Psoas muscle (tissue), 8 donors: ENCODE results near the gene GALR3. TPM values are rescaled to one million over a fixed set of nuclear protein-coding genes. Genes with fewer than 3 reads are reported as not detected.
"Not testable (repeated sequence)": the region's sequence is repeated elsewhere in the genome, so short reads cannot be mapped to it uniquely, and the experiment has no call there.

Source experiments
- ATAC-seq, 4 donors: fragments of 200-7000 bp; cut with Tn5 transposase; one replicate each; pipeline ENCODE4 v1.9.1; 2020; ENCODE audit warnings: moderate library complexity in 3 of 4, mild to moderate bottlenecking in 2 of 4
- DNase-seq, 2 donors: peaks; one replicate each; pipeline ENCODE4 v3.0.0-alpha.2; 2020
- H3K27ac ChIP-seq: fragments of 200-600 bp; one replicate; pipeline ENCODE4 v1.8.0; 2022
- H3K27me3 ChIP-seq, 3 donors: fragments of 200-600 bp in 1 of 3; one replicate each; pipeline versions ENCODE4 v1.6.1 to v1.8.0; 2013 to 2022; ENCODE audit warnings: low read length in 2 of 3, mild to moderate bottlenecking in 2 of 3, moderate library complexity in 1 of 3; ENCODE audit not compliant: insufficient read depth in 3 of 3
- H3K36me3 ChIP-seq, 2 donors: fragments of 200-600 bp in 1 of 2; one replicate each; pipeline versions ENCODE4 v1.6.1 to v1.8.0; 2013 to 2022; ENCODE audit warnings: low read depth in 1 of 2, mild to moderate bottlenecking in 1 of 2, moderate library complexity in 1 of 2; ENCODE audit not compliant: insufficient read depth in 1 of 2
- H3K4me1 ChIP-seq: fragments of 200-600 bp; one replicate; pipeline ENCODE4 v1.8.0; 2022
- H3K4me3 ChIP-seq: fragments of 200-600 bp; one replicate; pipeline ENCODE4 v1.8.0; 2022; ENCODE audit warnings: mild to moderate bottlenecking
- H3K9me3 ChIP-seq: fragments of 200-600 bp; one replicate; pipeline ENCODE4 v1.8.0; 2022
- WGBS, 3 donors: extraction: QIAGEN DNeasy Blood & Tissue Kit; methylation state at CpG; one replicate each; pipeline versions ENCODE4 v1.1.6 to v1.1.7; 2013; 5-methylcytosine and 5-hydroxymethylcytosine counted together
- intact Hi-C, 2 donors: fragments of 100-400 bp; cut with DNase I; formaldehyde crosslinking; loops; one replicate each; pipeline versions ENCODE4 v1.11.0 to v1.14.2; 2022
- polyA plus RNA-seq, 3 donors: library from polyadenylated mRNA; stranded (reverse); fragments of 200-250 nt; gene quantifications; one replicate each; pipeline ENCODE4 v1.2.3, GENCODE V29; 2013
- total RNA-seq, 4 donors: library from RNA; stranded (reverse); fragmentation: NEBNext Ultra II Directional in 2 of 4; extraction: Animal tissue kit (Norgen Biotek cat#: 25700) in 2 of 4; gene quantifications; one replicate each; pipeline versions ENCODE4 v1.2.1 to v1.2.4, GENCODE V29; 2021 to 2023
- TF ChIP-seq, protein P1 (sequence below): fragments of 200-600 bp; IDR thresholded peaks from one replicate; pipeline ENCODE4 v1.8.0; 2022; ENCODE audit warnings: antibody characterized with exemption
- donor health status: healthy with polysubstance abuse.
- donor health status: DM: no; HTN: no; CAD: no; lungs with moderate emphysema.
- donor health status: Bipolar disorder and iron deficiency.
- donor health status: healthy.
- donor health status: DM: yes; HTN: yes; CAD: no.
- donor health status: DM: no; HTN: no; CAD: no.
- donor health status: DM: no; HTN: no; CAD: no.
- donor health status: DM: yes; HTN: yes; CAD: no.

GALR3 gene
- total and polyA plus RNA-seq, 7 donors = 0.04 to 0.32 TPM; not detected in 5

DNA sequence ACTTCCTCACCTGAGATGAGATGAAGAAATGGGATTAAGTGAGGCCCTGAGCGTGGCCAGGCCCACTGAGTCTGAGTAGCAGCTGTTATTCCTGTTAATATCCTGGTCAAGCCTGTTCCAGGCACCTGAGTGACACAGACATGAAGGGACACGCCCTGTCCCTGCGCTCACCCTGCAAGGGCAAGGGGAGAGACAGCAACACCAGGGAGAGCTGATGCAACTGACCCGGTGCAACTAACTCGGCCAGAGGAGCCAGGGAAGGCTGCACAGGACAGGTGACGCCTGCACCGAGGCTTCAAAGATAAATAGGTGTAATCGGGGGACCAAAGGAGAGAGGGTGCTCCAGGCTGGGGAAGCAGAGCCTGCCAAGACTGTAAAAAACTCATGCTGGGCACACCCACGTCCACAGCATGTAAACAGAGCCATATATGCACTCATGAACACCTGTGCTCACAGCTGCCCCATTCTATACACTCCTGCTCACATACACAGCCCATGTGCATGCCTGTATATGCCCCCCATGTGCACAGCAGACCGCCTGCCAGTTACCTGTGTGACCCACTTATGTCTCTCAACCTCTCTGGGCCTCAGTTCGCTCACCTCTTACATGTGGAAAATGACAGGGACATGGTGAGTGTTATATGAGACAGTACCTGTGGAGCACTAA lies 38.2 kb upstream of the GALR3 start:
- ATAC-seq (peak in 1 of 4 donors; percentile 45), DNase-seq (no peak)
- WGBS, 3 donors = 64 to 68% (median 66%) methylated on average over 11 of the region's 11 CpGs
- H3K4me3 ChIP-seq = no peak overlapping the region
- H3K9me3 ChIP-seq = no peaks in the 10 kb centered on the region
- no peak overlapping the region for H3K27ac ChIP-seq
- TF ChIP-seq, protein P1, sequence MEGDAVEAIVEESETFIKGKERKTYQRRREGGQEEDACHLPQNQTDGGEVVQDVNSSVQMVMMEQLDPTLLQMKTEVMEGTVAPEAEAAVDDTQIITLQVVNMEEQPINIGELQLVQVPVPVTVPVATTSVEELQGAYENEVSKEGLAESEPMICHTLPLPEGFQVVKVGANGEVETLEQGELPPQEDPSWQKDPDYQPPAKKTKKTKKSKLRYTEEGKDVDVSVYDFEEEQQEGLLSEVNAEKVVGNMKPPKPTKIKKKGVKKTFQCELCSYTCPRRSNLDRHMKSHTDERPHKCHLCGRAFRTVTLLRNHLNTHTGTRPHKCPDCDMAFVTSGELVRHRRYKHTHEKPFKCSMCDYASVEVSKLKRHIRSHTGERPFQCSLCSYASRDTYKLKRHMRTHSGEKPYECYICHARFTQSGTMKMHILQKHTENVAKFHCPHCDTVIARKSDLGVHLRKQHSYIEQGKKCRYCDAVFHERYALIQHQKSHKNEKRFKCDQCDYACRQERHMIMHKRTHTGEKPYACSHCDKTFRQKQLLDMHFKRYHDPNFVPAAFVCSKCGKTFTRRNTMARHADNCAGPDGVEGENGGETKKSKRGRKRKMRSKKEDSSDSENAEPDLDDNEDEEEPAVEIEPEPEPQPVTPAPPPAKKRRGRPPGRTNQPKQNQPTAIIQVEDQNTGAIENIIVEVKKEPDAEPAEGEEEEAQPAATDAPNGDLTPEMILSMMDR = no peak
- H3K36me3 ChIP-seq = no peaks in the 10 kb centered on the region
- no peaks in the 10 kb centered on the region for H3K4me1 ChIP-seq
- H3K27me3 ChIP-seq = peaks cover 0 to 17% (median 4%) of the 10 kb centered on the region in 3 donors
- intact Hi-C loops = no loop called here

DNA sequence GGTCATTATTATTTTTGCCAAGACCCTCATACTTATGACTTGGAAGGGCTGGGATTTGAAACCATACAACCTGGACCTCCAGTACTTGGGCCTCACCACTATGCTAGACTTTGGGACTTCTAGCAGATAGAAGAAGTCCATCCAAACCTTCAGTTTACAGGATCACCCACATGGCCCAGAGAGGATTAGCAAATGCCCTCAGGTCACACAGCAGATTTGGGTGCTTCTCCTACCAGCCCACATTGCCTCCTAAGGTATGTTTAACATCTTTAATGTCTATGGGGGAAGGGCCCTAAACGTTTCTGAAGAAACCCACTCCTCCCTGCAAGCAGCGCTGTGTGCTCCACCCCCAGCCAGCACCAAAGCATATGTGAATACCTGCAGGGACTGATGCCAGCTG lies 32.9 kb upstream of the GALR3 start:
- 53 to 63% (median 57%) methylated on average over 2 of the region's 2 CpGs for WGBS, 3 donors
- intact Hi-C loops = loop anchor here in 1 of 2 donors (5.0 kb wide), 1 partner anchor 148 kb away; no protein-coding TSS in a partner anchor

DNA sequence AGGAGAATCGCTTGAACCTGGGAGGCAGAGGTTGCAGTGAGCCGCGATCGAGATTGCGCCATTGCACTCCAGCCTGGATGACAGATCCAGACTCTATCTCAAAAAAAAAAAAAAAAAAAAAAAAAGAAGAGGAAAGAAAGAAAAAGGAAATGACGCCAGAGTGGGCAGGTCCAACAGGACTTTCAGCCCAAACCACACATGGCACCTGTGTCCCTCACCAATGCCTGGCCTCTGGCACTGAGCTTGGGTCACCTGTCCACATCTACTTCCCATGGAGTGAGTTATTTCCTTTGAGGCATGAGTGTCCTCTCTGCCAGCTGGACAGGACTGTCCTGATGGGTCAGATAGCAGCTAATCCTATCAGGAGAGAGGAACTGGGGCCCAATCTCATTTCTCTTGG lies 30.7 kb upstream of the GALR3 start:
- TF ChIP-seq, protein P1 = no peak
- H3K36me3 ChIP-seq = no peaks in the 10 kb centered on the region
- no peaks in the 10 kb centered on the region for H3K4me1 ChIP-seq
- no peak for DNase-seq
- 92 to 98% (median 93%) methylated on average over 6 of the region's 6 CpGs for WGBS, 3 donors
- H3K27ac ChIP-seq = no peak overlapping the region
- H3K4me3 ChIP-seq = no peak overlapping the region
- intact Hi-C loops = loop anchor here in 1 of 2 donors (5.0 kb wide), 1 partner anchor 150 kb away; no protein-coding TSS in a partner anchor
- no peaks in the 10 kb centered on the region for H3K27me3 ChIP-seq
- H3K9me3 ChIP-seq = no peaks in the 10 kb centered on the region
- peak in 1 of 4 donors; percentile 22 for ATAC-seq

More for the DNA sequence above, 32.9 kb upstream of the GALR3 start:
- Histone ChIP-seq H3K9me3 (no peaks in the 10 kb centered on the region), H3K27me3 (peaks cover 0 to 2% (median 0%) of the 10 kb centered on the region in 3 donors), H3K27ac (no peak overlapping the region), H3K4me1 (no peaks in the 10 kb centered on the region), H3K4me3 (no peak overlapping the region), H3K36me3 (no peaks in the 10 kb centered on the region)
- ATAC-seq = no peak
- TF ChIP-seq, protein P1 = no peak
- no peak for DNase-seq

DNA sequence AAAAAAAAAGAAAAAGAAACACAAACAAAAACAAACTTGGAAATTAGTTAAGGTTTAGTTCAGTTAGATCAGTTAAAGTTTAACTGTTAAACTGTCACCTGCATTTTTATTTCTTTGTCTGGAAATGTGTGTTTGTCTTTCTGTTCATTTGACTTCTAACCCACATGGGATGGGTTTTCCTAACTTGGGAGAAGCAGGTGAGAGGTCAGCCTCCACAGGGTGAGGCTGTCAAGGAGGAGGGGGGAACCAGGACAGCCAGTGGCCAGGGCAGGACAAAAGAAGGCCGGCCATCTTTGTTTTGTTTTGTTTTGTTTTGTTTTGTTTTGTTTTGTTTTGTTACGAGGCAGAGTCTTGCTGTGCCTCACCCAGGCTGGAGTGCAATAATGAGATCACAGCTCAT lies 28.8 kb upstream of the GALR3 start:
- 66 to 73% (median 72%) methylated on average over 2 of the region's 2 CpGs for WGBS, 3 donors
- intact Hi-C loops = loop anchor here in 1 of 2 donors (5.0 kb wide), 1 partner anchor 152 kb away; no protein-coding TSS in a partner anchor
- Histone ChIP-seq H3K27me3 (no peaks in the 10 kb centered on the region), H3K4me3 (no peak overlapping the region), H3K4me1 (no peaks in the 10 kb centered on the region), H3K9me3 (no peaks in the 10 kb centered on the region), H3K27ac (no peak overlapping the region), H3K36me3 (no peaks in the 10 kb centered on the region)
- ATAC-seq = no peak
- no peak for DNase-seq
- TF ChIP-seq, protein P1 = no peak

DNA sequence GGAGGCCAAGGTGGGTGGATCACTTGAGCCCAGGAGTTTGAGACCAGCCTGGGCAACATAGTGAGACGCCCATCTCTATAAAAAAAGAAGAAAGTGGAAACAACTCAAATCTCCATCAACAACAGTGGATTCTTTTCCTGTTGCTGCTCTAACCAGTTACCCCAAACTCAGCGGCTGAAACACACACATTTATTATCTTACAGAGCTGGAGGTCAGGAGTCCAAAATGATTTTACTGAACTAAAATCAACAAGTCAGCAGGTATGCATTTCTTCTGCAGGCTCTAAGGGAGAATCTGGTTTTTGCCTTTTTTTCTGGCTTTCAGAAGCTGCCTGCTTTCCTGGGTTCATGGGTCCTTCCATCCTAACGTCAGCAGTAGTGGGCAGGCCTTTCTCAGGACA lies 27.1 kb upstream of the GALR3 start:
- TF ChIP-seq, protein P1 = no peak
- no peaks in the 10 kb centered on the region for H3K9me3 ChIP-seq
- DNase-seq (no peak), ATAC-seq (no peak)
- no peaks in the 10 kb centered on the region for H3K27me3 ChIP-seq
- no peak overlapping the region for H3K27ac ChIP-seq
- no peak overlapping the region for H3K4me3 ChIP-seq
- intact Hi-C loops = no loop called here
- no peaks in the 10 kb centered on the region for H3K36me3 ChIP-seq
- H3K4me1 ChIP-seq = no peaks in the 10 kb centered on the region
- WGBS, 3 donors = 71 to 87% (median 76%) methylated on average over 3 of the region's 3 CpGs

DNA sequence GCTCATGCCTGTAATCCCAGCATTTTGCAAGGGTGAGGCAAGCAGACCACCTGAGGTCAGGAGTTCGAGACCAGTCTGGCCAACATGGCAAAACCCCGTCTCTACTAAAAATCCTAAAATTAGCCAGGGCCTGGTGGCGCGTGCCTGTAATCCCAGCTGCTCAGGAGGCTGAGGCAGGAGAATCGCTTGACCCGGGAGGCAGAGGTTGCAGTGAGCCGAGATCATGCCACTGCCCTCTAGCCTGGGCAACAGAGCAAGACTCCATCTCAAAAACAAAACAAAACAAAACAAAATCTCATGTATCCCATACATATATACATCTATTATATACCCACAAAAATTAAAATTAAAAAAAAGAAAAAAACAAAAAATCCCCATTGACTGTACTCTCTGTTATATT lies 25.9 kb upstream of the GALR3 start:
- H3K9me3 ChIP-seq, ATAC-seq, H3K27ac ChIP-seq, H3K27me3 ChIP-seq, intact Hi-C loops, DNase-seq, H3K4me1 ChIP-seq, H3K4me3 ChIP-seq, H3K36me3 ChIP-seq: not testable (repeated sequence)
- WGBS, 3 donors = 84 to 87% (median 86%) methylated on average over 7 of the region's 7 CpGs
